GM21515 (cell line): ENCODE data around the gene SLC38A1.
A peak's percentile ranks its signal among the peaks of the same experiment; 100 is the strongest.
"Not testable (repeated sequence)": the region's sequence is repeated elsewhere in the genome, so short reads cannot be mapped to it uniquely, and the experiment has no call there.

Experiments used
- ATAC-seq: cut with Tn5 transposase; IDR thresholded peaks from one replicate; pipeline ENCODE4 v1.9.1; 2021; ENCODE audit not compliant: unreplicated experiment

The SLC38A1 gene

GRCh38 chr12:46209170-46209569 is 59.7 kb downstream of the SLC38A1 start:
- ATAC-seq: no peak

GRCh38 chr12:46208370-46208769 is 60.5 kb downstream of the SLC38A1 start:
- ATAC-seq: no peak

- ATAC-seq: no peak
Observed at GRCh38 chr12:46207644-46208043, 61.2 kb downstream of the SLC38A1 start.

- ATAC-seq: no peak
Observed at GRCh38 chr12:46206471-46206870, 62.4 kb downstream of the SLC38A1 start.

- ATAC-seq: no peak
Observed at GRCh38 chr12:46205294-46205693, 63.5 kb downstream of the SLC38A1 start.

GRCh38 chr12:46201284-46201789 is 67.5 kb downstream of the SLC38A1 start:
- no peak for ATAC-seq

GRCh38 chr12:46200551-46200950 is 68.3 kb downstream of the SLC38A1 start:
- no peak for ATAC-seq

GRCh38 chr12:46198913-46199312 is 69.9 kb downstream of the SLC38A1 start:
- no peak for ATAC-seq

- no peak for ATAC-seq
Observed at GRCh38 chr12:46197883-46198282, 71.0 kb downstream of the SLC38A1 start.

- not testable (repeated sequence) for ATAC-seq
Observed at GRCh38 chr12:46190533-46190932, 78.3 kb downstream of the SLC38A1 start.

GRCh38 chr12:46188170-46188569 is 80.7 kb downstream of the SLC38A1 start:
- ATAC-seq: no peak

- ATAC-seq: no peak
Observed at GRCh38 chr12:46187023-46187422, 81.8 kb downstream of the SLC38A1 start.

GRCh38 chr12:46186088-46186487 is 82.8 kb downstream of the SLC38A1 start:
- ATAC-seq: no peak

- ATAC-seq: no peak
Observed at GRCh38 chr12:46185686-46186085, 83.2 kb downstream of the SLC38A1 start.

GRCh38 chr12:46184798-46185595 is 83.8 kb downstream of the SLC38A1 start:
- ATAC-seq: no peak

- no peak for ATAC-seq
Observed at GRCh38 chr12:46183112-46183511, 85.7 kb downstream of the SLC38A1 start.

- ATAC-seq: no peak
Observed at GRCh38 chr12:46181465-46181864, 87.4 kb downstream of the SLC38A1 start.

- peak; percentile 50 for ATAC-seq
Observed at GRCh38 chr12:46179693-46180452, 89.0 kb downstream of the SLC38A1 start.

- no peak for ATAC-seq
Observed at GRCh38 chr12:46177837-46178608, 90.8 kb downstream of the SLC38A1 start.

- no peak for ATAC-seq
Observed at GRCh38 chr12:46177025-46177424, 91.8 kb downstream of the SLC38A1 start.

- no peak for ATAC-seq
Observed at GRCh38 chr12:46174919-46175318, 93.9 kb downstream of the SLC38A1 start.
